ENCODE data around the gene PACRG. TPM values are rescaled to one million over a fixed set of nuclear protein-coding genes. Genes with fewer than 3 reads are reported as not detected.

Gene PACRG
- total RNA-seq, 2 experiments from 2014 or later, result 0.66 to 0.81 TPM

DNA sequence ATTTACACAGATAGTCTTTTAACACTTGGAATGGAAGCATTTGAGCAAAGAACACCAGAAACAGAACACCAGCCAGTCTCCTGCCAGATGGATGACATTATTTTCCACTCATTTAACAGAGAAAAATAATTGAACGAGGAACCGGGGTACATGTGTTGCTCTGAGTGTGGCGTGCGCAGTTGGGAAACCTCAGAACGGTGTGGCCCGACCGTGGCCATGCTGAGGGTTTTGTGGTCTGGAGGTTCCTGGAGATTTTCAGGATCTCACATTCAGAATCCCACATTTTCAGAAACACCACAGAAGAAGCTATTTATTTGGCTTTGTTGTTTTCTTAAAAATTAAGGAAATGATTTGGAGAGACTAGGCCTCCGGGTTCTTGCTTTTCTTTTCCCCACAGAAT lies 559.9 kb downstream of the PACRG start:
- no peaks in the 10 kb centered on the region for H3K36me3 Mint-ChIP-seq (ENCODE audit: low read depth)
- H3K4me3 ChIP-seq (ENCODE audit: low read length), result no peak overlapping the region
- H3K4me3 Mint-ChIP-seq, result no peak overlapping the region
- H3K9me3 ChIP-seq (ENCODE audit: control insufficient read depth in 1 of 2, insufficient read depth in 1 of 2, low read length in 2 of 2), result no peaks in the 10 kb centered on the region
- no peaks in the 10 kb centered on the region for H3K9me3 Mint-ChIP-seq
- TF ChIP-seq, protein P1, sequence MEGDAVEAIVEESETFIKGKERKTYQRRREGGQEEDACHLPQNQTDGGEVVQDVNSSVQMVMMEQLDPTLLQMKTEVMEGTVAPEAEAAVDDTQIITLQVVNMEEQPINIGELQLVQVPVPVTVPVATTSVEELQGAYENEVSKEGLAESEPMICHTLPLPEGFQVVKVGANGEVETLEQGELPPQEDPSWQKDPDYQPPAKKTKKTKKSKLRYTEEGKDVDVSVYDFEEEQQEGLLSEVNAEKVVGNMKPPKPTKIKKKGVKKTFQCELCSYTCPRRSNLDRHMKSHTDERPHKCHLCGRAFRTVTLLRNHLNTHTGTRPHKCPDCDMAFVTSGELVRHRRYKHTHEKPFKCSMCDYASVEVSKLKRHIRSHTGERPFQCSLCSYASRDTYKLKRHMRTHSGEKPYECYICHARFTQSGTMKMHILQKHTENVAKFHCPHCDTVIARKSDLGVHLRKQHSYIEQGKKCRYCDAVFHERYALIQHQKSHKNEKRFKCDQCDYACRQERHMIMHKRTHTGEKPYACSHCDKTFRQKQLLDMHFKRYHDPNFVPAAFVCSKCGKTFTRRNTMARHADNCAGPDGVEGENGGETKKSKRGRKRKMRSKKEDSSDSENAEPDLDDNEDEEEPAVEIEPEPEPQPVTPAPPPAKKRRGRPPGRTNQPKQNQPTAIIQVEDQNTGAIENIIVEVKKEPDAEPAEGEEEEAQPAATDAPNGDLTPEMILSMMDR (IDR thresholded peaks at IDR 0.05), result no peak
- H3K27me3 ChIP-seq (ENCODE audit: control insufficient read depth in 1 of 2, insufficient read depth in 2 of 2, low read length in 2 of 2), result no peaks in the 10 kb centered on the region
- no peak overlapping the region for H3K27ac ChIP-seq (ENCODE audit: low read depth in 1 of 2, low read length in 2 of 2)
- intact Hi-C loops (cut with DNase I, micrococcal nuclease), result no loop called here
- no peaks in the 10 kb centered on the region for H3K36me3 ChIP-seq (ENCODE audit: insufficient read depth, low read length)
- POLR2A ChIA-PET, result no interaction called here
- H3K27me3 Mint-ChIP-seq, result no peaks in the 10 kb centered on the region
- H3K4me1 ChIP-seq (ENCODE audit: insufficient read depth, low read length), result no peaks in the 10 kb centered on the region
- H3K27ac Mint-ChIP-seq, result no peak overlapping the region
- H3K4me1 Mint-ChIP-seq (ENCODE audit: low read depth), result no peaks in the 10 kb centered on the region
- CTCF ChIA-PET, result no interaction called here
- DNase-seq, result no peak
- no peak for ATAC-seq (ENCODE audit: poor library complexity)

DNA sequence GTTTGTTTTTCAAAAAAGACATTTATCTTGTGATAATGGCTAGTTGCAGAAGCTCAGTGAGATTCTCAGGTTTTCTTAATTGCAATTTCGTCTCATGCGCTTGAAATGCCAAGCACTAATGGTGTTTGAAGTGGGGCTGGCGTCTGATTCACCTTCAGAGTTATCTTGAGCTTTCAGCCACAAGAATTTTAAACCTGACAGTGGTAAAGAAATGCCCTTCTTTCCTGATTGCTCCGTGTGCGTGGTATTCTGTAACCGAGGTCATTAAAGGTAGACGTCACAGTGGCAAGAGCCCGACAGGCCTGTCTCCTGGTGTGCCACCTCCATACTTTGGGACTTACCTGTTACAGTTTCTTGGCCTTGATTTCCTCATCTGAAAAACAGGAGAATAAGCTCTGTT lies 560.3 kb downstream of the PACRG start:
- ATAC-seq (ENCODE audit: poor library complexity) (no peak), DNase-seq (no peak)
- TF ChIP-seq, protein P1 (IDR thresholded peaks at IDR 0.05), result no peak
- no peaks in the 10 kb centered on the region for H3K9me3 ChIP-seq (ENCODE audit: control insufficient read depth in 1 of 2, insufficient read depth in 1 of 2, low read length in 2 of 2)
- Mint-ChIP-seq H3K36me3 (ENCODE audit: low read depth) (no peaks in the 10 kb centered on the region), H3K4me1 (ENCODE audit: low read depth) (no peaks in the 10 kb centered on the region), H3K27ac (no peak overlapping the region), H3K4me3 (no peak overlapping the region), H3K27me3 (no peaks in the 10 kb centered on the region), H3K9me3 (no peaks in the 10 kb centered on the region)
- no peak overlapping the region for H3K27ac ChIP-seq (ENCODE audit: low read depth in 1 of 2, low read length in 2 of 2)
- intact Hi-C loops (cut with DNase I, micrococcal nuclease), result no loop called here
- no peaks in the 10 kb centered on the region for H3K4me1 ChIP-seq (ENCODE audit: insufficient read depth, low read length)
- H3K36me3 ChIP-seq (ENCODE audit: insufficient read depth, low read length), result no peaks in the 10 kb centered on the region
- CTCF ChIA-PET, result no interaction called here
- H3K4me3 ChIP-seq (ENCODE audit: low read length), result no peak overlapping the region
- H3K27me3 ChIP-seq (ENCODE audit: control insufficient read depth in 1 of 2, insufficient read depth in 2 of 2, low read length in 2 of 2), result no peaks in the 10 kb centered on the region
- POLR2A ChIA-PET, result no interaction called here

- POLR2A ChIA-PET, result no interaction called here
- no peak overlapping the region for H3K4me3 Mint-ChIP-seq
- no peaks in the 10 kb centered on the region for H3K9me3 Mint-ChIP-seq
- Histone ChIP-seq H3K27me3 (ENCODE audit: control insufficient read depth in 1 of 2, insufficient read depth in 2 of 2, low read length in 2 of 2) (no peaks in the 10 kb centered on the region), H3K27ac (ENCODE audit: low read depth in 1 of 2, low read length in 2 of 2) (no peak overlapping the region), H3K4me1 (ENCODE audit: insufficient read depth, low read length) (no peaks in the 10 kb centered on the region), H3K4me3 (ENCODE audit: low read length) (no peak overlapping the region), H3K36me3 (ENCODE audit: insufficient read depth, low read length) (no peaks in the 10 kb centered on the region), H3K9me3 (ENCODE audit: control insufficient read depth in 1 of 2, insufficient read depth in 1 of 2, low read length in 2 of 2) (no peaks in the 10 kb centered on the region)
- DNase-seq (no peak), ATAC-seq (ENCODE audit: poor library complexity) (no peak)
- H3K4me1 Mint-ChIP-seq (ENCODE audit: low read depth), result no peaks in the 10 kb centered on the region
- H3K36me3 Mint-ChIP-seq (ENCODE audit: low read depth), result no peaks in the 10 kb centered on the region
- intact Hi-C loops (cut with DNase I, micrococcal nuclease), result no loop called here
- no peaks in the 10 kb centered on the region for H3K27me3 Mint-ChIP-seq
- CTCF ChIA-PET, result no interaction called here
- no peak overlapping the region for H3K27ac Mint-ChIP-seq
- TF ChIP-seq, protein P1 (IDR thresholded peaks at IDR 0.05), result no peak
These were observed 561.1 kb downstream of the PACRG start for GRCh38 chr6:163288915-163289314.
